Retina (tissue), 1 donor: ENCODE measurements around the gene ADORA3.
A peak's percentile ranks its signal among the peaks of the same experiment; 100 is the strongest.
"Not testable (repeated sequence)": the region's sequence is repeated elsewhere in the genome, so short reads cannot be mapped to it uniquely, and the experiment has no call there.

Source experiments
- DNase-seq: peaks from one replicate; pipeline ENCODE4 v3.0.0-alpha.2; 2016

Gene ADORA3

GRCh38 chr1:111503585-111504060 lies at the start of gene ADORA3, which contains the start of gene TMIGD3:
ADORA3 (minus strand) TSS chr1:111503633; CDS start chr1:111503354, 279 bp downstream.
TMIGD3 (minus strand) TSS chr1:111503633; CDS start chr1:111503354, 279 bp downstream.
- DNase-seq, result no peak

- DNase-seq, result no peak
These were observed 49.8 kb upstream of the ADORA3 start for GRCh38 chr1:111553196-111553595.

DNA sequence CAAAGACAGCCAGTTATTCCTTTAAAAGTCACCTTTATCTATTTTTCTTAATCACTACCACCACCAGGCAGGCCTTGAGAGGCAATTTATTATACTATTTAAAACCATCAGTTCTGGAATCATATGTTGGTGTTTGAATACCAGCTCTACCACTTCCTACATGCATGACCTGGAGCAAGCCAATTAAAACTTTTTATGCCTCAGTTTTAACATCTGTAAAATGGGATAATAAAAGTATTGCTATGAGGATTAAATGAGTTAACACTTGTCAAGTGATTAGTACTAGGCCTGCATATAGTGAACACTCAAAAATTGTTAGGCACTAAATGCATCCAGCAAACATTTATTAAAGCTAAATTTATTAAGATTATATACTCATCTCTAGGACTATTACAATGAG lies 49.2 kb upstream of the ADORA3 start:
- no peak for DNase-seq

DNA sequence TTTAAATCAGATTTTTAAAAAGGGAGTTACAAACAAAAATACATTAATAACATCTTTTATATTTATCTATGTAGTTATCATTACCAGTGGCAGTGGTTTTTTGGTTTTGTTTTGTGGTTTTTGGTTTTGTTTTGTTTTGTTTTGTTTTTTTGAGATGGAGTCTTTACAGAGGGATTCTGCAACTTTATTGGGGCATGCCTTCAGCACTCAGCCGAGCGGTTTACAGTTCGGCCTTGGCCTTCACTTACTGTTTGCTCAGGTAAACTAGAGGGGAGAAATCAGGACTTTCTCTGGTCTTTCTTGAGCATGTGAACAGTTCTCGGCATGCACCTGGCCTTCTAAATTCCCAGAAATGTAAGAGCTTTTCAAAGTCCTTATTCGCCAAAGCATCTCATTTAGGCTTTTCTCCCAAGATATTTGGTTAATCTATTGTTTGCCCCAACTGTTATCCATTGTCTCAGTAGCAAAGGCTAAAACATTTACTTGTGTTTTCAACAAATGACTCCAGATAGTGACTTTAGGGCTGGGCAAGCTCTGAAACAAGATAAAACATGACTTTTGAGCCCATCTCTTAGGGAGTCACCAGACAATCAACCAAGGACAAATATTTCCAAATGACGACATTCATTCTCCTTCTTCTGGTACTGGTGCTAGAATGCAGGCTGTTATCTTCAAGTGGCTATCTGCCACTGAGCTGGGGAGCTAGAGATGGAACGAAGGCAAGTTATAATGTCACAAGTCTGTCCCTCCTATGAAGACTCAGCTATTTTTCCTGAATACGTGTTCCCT lies 48.4 kb upstream of the ADORA3 start:
- DNase-seq, result no peak

GRCh38 chr1:111547786-111548185 lies 44.4 kb upstream of the ADORA3 start:
- not testable (repeated sequence) for DNase-seq

DNA sequence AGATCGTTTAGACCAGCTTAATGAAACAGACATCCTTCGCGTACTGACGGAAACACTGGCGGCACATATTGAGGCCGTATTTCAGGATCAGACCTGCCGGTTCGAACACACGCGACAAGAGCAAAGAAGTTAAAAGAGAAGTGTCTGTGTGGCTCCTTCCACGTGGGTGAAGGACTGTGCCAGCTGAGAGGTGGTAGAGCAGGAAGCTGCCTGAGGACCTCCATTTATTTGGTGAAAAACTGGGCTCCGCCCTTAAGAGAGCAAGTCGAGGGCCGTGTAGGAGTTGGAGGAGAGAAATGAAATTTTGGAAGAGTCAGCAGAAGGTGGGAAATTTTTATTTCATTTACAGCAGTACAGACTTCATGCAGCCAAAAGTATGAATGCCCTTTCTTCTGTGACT lies 38.8 kb upstream of the ADORA3 start:
- no peak for DNase-seq

DNA sequence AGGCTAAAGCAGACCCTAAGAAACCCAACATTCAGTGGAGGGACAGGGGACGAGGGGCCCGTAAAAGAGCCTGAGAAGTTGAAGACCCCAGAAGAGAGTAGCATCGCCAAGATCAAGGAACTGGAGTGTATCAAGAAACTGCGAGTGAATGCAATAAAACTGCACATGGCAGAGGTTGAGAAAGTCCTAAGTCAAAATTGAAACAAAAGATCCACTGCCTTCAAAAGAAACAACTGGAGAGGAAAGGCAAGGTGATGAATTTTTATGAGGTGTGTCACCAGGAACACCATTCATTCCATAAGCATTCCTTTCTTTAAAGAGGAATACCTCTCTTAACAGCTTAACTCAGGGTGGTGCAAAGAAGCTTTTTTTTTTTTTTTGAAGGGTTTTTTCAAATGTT lies 38.3 kb upstream of the ADORA3 start:
- no peak for DNase-seq

- no peak for DNase-seq
These were observed 37.5 kb upstream of the ADORA3 start for GRCh38 chr1:111540928-111541327.

- no peak for DNase-seq
These were observed 35.1 kb upstream of the ADORA3 start for GRCh38 chr1:111538343-111539025.

DNA sequence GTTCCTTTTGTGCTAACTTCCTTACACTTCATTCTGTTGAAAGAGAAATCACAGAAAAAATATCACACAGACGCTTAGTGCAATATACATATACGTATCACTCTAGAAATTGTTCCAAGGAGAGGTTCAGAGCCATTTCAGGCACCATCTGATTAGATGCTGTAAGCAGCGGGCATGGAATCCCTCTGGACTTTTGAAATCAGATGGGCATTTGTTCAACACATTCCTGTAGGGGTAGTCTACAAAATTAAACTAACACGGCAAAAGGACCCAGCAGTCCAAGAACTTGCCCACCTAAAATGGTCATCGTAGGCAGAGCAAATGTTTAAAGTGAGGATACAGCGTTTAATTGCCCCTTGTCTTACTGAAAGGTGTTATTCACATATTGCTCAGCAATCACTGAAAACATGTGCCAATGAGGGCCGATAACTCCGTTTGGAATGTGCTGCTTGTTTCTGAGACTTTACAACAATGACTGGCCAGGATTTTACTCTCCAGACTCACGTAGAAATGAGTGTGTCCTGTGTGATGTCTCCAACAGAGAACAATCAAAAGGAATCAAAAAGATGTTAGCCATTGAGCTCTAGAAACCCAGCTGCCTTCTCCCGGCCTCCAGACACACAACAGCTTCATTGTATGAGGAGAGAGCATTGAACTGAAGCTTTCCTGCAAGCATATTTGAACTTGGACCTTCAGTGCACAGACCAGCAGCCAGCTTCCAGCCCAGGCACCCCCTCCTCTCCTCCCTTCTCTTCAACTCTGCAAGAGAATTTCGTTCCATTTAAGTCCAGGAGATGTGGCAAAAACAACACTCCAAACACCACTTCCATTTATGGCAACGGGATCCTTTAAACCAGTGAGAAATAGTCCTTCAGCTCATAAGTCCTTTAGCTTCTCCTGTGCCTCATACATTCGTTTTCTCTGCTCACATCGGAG lies 32.1 kb upstream of the ADORA3 start:
- DNase-seq, result peak; percentile 41

- DNase-seq, result no peak
These were observed 16.6 kb upstream of the ADORA3 start for GRCh38 chr1:111520053-111520452.

GRCh38 chr1:111517469-111518225 lies 14.2 kb upstream of the ADORA3 start:
- DNase-seq, result no peak

GRCh38 chr1:111516005-111516535 lies 12.6 kb upstream of the ADORA3 start:
- DNase-seq, result no peak

GRCh38 chr1:111515291-111516004 lies 12.0 kb upstream of the ADORA3 start:
- DNase-seq, result peak; percentile 81

- DNase-seq, result no peak
These were observed 10.1 kb upstream of the ADORA3 start for GRCh38 chr1:111513410-111514020.

- DNase-seq, result no peak
These were observed 9.5 kb upstream of the ADORA3 start for GRCh38 chr1:111512931-111513330.

DNA sequence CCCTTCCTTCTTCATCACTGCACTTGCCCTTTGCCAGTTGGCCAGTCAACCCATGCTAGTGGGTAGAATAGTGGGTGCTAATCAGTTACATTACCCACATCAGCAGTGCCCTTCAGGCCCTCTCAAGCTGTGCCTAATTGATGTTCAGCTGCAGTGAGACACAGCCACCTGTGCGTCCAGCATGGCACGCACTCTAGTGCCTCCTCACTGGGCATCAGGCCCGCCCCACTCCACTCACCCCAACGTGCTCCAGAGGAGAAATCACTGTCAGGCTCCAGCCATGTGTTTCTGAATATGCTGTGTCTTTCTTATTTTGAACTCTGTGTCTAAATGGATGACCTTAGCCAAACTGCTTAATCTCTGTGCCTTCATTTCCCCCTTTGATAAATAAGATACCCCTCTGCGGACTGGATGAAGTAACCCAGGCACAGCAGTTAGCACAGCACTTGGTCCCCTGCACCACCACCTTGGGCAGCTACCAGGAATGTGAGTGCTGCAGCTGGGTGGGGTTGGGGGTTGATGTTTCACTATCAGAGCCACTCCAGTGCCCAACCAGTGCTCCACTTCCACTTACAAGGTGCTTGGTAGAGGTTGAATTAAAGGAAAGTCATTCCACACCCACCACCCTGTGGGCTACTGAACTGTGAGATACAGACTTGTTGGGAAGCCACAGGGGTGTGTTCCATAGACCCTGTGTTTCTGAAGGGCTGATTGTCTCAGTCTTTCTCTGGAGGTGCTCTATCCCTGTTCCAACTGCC lies 8.9 kb upstream of the ADORA3 start:
- DNase-seq, result no peak

DNA sequence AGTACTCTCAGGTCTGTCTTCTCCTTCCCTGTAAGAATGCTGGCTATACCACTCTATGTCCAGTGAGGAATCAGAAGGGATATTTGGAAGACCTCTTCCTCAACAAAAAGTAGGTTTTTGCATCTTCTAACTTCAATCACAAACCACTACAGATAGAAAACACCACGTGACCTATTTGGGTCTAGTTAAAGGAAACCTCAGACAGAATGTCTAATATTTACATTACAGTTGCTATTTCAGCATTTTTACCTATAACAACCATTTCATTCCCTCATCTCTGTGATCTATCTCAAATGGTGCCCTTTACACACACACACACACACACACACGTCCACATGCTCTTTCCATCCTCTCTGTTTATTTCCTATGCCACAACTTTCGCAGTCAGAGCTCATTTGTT lies 7.9 kb upstream of the ADORA3 start:
- DNase-seq, result no peak

DNA sequence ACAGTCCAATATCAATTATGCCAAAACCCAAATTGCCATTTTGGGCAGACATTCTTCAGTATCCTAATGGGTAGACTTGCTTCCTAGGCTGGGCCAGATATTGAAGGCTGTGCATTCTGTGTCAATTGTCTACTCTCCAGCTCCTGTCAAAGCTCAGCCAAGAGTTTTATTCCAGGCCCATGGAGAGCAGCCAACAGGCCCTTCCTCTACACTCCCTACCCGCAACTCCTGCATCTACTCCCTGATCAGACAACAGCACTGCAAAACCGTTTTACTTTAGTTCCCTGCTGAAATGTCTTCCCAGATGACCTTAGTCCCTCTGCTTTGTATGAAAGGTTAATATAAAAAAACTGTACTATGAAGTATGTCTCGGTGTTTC lies 6.6 kb upstream of the ADORA3 start:
- DNase-seq, result no peak
